Measurements from ENCODE around the gene ERICH2.

ERICH2 gene

DNA sequence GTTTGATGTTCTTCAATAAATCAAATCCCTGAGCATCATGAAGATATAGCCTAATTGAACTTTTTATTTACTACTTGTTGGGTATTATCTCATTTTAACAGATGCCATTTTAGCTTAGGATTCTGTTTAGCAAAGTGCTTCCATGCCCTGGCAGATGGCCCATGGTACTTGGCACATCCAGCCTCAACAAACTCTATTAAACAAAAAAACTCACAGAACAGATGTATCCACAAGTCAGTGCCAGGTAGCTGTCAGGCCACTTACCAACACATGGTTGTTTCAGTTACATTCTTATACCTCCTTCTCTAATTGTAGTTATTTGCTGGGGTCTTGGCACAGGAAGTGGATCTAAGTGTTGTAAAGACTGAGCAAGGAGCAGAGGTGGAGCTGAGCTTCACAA is 76.1 kb downstream of the ERICH2 start:
- DNase-seq: no peak

DNA sequence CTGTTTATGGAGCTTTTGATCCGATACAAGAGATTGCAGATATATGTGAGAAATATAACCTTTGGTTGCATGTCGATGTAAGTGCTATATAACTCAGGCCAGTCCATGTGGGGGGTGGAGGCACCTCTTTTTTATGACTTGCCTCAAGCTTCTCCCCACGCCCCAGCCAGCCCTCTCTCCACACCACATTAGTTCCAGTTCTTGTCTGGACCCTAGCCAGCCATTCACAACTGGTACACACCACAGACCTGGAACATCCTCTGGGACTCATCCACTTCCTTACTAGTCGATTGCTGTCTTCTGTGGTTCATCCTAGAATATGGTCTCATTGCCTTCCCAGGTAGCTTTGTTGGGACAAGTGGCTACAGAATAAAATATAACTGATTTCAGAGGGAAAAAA is 77.5 kb downstream of the ERICH2 start:
- no peak for DNase-seq

Measured in Kasumi-1 (cell line).